Measurements from ENCODE around the gene CDKL4. TPM values are rescaled to one million over a fixed set of nuclear protein-coding genes. Genes with fewer than 3 reads are reported as not detected.
"Not testable (repeated sequence)": the region's sequence is repeated elsewhere in the genome, so short reads cannot be mapped to it uniquely, and the experiment has no call there.

CDKL4 gene
- total RNA-seq, 2 donors from 2014 or later: 0.79 to 0.89 TPM

DNA sequence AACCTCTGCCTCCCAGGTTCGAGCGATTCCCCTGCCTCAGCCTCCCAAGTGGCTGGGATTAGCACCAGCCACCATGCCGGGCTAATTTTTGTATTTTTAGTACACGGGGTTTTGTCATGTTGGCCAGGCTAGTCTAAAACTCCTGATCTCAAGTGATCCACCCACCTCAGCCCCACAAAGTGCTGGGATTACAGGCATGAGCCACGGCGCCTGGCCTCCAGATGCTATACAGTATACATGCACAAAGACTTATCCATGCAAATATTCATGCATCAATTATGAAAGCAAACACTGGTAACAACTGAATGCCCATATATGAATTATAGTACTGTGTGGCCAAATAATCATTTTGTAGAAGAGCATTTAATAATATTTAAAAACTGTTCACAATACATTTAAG, 86.9 kb downstream of the CDKL4 start:
- no peak overlapping the region for H3K27ac ChIP-seq
- no peaks in the 10 kb centered on the region for H3K27me3 ChIP-seq
- H3K9me3 ChIP-seq: no peaks in the 10 kb centered on the region

GRCh38 chr2:39156107-39156506, 87.7 kb downstream of the CDKL4 start:
- Histone ChIP-seq H3K9me3 (no peaks in the 10 kb centered on the region), H3K36me3 (no peaks in the 10 kb centered on the region), H3K27ac (no peak overlapping the region), H3K4me3 (no peak overlapping the region), H3K4me1 (peaks cover 0 to 5% of the 10 kb centered on the region in 2 donors), H3K27me3 (no peaks in the 10 kb centered on the region)
- DNase-seq (ENCODE audit: low spot score): no peak
- TF ChIP-seq CTCF (IDR thresholded peaks at IDR 0.05): no peak

More for the DNA sequence above, 86.9 kb downstream of the CDKL4 start:
- no peaks in the 10 kb centered on the region for H3K36me3 ChIP-seq
- no peak overlapping the region for H3K4me3 ChIP-seq
- no peak for TF ChIP-seq CTCF (IDR thresholded peaks at IDR 0.05)
- H3K4me1 ChIP-seq: peaks cover 0 to 5% of the 10 kb centered on the region in 2 donors
- no peak for DNase-seq (ENCODE audit: low spot score)

- DNase-seq (ENCODE audit: low spot score); H3K9me3 ChIP-seq; H3K27ac ChIP-seq; H3K27me3 ChIP-seq; H3K4me3 ChIP-seq; H3K36me3 ChIP-seq; H3K4me1 ChIP-seq: not testable (repeated sequence)
These were observed 88.2 kb downstream of the CDKL4 start for GRCh38 chr2:39155573-39155972.

- H3K4me3 ChIP-seq: no peak overlapping the region
- H3K27ac ChIP-seq: no peak overlapping the region
- no peaks in the 10 kb centered on the region for H3K4me1 ChIP-seq
- no peaks in the 10 kb centered on the region for H3K36me3 ChIP-seq
- H3K9me3 ChIP-seq: no peaks in the 10 kb centered on the region
- TF ChIP-seq CTCF (IDR thresholded peaks at IDR 0.05): no peak
- DNase-seq (ENCODE audit: low spot score): no peak
- no peaks in the 10 kb centered on the region for H3K27me3 ChIP-seq
These were observed 88.8 kb downstream of the CDKL4 start for GRCh38 chr2:39154944-39155343.

- no peaks in the 10 kb centered on the region for H3K27me3 ChIP-seq
- H3K27ac ChIP-seq: no peak overlapping the region
- no peak overlapping the region for H3K4me3 ChIP-seq
- no peaks in the 10 kb centered on the region for H3K36me3 ChIP-seq
- TF ChIP-seq CTCF (IDR thresholded peaks at IDR 0.05): no peak
- DNase-seq (ENCODE audit: low spot score): no peak
- no peaks in the 10 kb centered on the region for H3K9me3 ChIP-seq
- H3K4me1 ChIP-seq: no peaks in the 10 kb centered on the region
These were observed 90.5 kb downstream of the CDKL4 start for GRCh38 chr2:39153312-39153711.

GRCh38 chr2:39152504-39152903, 91.3 kb downstream of the CDKL4 start:
- no peak for TF ChIP-seq CTCF (IDR thresholded peaks at IDR 0.05)
- Histone ChIP-seq H3K9me3 (no peaks in the 10 kb centered on the region), H3K36me3 (no peaks in the 10 kb centered on the region), H3K4me1 (no peaks in the 10 kb centered on the region), H3K27me3 (no peaks in the 10 kb centered on the region), H3K4me3 (no peak overlapping the region), H3K27ac (no peak overlapping the region)
- DNase-seq (ENCODE audit: low spot score): no peak
